Cardiac fibroblast (primary cell): ENCODE data around the gene TGIF2.
A peak's percentile ranks its signal among the peaks of the same experiment; 100 is the strongest.

Source experiments
- DNase-seq, 2 donors: peaks; one replicate each; pipeline versions ENCODE4 v3.0.0 to v3.0.0-alpha.2; 2010; ENCODE audit warnings: low read depth in 2 of 2
- H3K4me3 ChIP-seq, 2 donors: replicated peaks in 1 of 2; 1 replicate in 1 of 2; 2 replicates in 1 of 2; pipeline ENCODE4 v1.5.1; 2011; ENCODE audit warnings: low read depth in 2 of 2, low read length in 2 of 2, mild to moderate bottlenecking in 2 of 2, moderate library complexity in 1 of 2
- CTCF ChIP-seq: IDR thresholded peaks from one replicate; pipeline ENCODE4 v1.5.1; 2011; ENCODE audit warnings: low read depth, mild to moderate bottlenecking, low read length, inconsistent platforms

TGIF2 gene

GRCh38 chr20:36542516-36543183 is 30.7 kb upstream of the TGIF2 start:
- DNase-seq: no peak
- TF ChIP-seq CTCF: no peak
- peak overlapping the region; percentile 94 to 97 for H3K4me3 ChIP-seq

- peak; percentile 80 to 93 for DNase-seq
- H3K4me3 ChIP-seq: peak overlapping the region; percentile 19 to 97
- no peak for TF ChIP-seq CTCF
Observed at GRCh38 chr20:36543184-36544133, 29.9 kb upstream of the TGIF2 start.

GRCh38 chr20:36544134-36545018 is 29.0 kb upstream of the TGIF2 start:
- peak overlapping the region in 1 of 2 donors; percentile 97 for H3K4me3 ChIP-seq
- TF ChIP-seq CTCF: no peak
- peak; percentile 68 to 79 for DNase-seq

- no peak overlapping the region for H3K4me3 ChIP-seq
- DNase-seq: no peak
Observed at GRCh38 chr20:36546111-36546736, 27.2 kb upstream of the TGIF2 start.

GRCh38 chr20:36547186-36548005 is 26.0 kb upstream of the TGIF2 start:
- DNase-seq: no peak
- TF ChIP-seq CTCF: no peak
- H3K4me3 ChIP-seq: no peak overlapping the region

More at GRCh38 chr20:36546111-36546736, 27.2 kb upstream of the TGIF2 start:
- TF ChIP-seq CTCF: no peak

GRCh38 chr20:36548006-36548315 is 25.4 kb upstream of the TGIF2 start:
- no peak for DNase-seq
- peak; percentile 13 for TF ChIP-seq CTCF
- no peak overlapping the region for H3K4me3 ChIP-seq
